Measurements from ENCODE around the gene SRC.

The SRC gene

DNA sequence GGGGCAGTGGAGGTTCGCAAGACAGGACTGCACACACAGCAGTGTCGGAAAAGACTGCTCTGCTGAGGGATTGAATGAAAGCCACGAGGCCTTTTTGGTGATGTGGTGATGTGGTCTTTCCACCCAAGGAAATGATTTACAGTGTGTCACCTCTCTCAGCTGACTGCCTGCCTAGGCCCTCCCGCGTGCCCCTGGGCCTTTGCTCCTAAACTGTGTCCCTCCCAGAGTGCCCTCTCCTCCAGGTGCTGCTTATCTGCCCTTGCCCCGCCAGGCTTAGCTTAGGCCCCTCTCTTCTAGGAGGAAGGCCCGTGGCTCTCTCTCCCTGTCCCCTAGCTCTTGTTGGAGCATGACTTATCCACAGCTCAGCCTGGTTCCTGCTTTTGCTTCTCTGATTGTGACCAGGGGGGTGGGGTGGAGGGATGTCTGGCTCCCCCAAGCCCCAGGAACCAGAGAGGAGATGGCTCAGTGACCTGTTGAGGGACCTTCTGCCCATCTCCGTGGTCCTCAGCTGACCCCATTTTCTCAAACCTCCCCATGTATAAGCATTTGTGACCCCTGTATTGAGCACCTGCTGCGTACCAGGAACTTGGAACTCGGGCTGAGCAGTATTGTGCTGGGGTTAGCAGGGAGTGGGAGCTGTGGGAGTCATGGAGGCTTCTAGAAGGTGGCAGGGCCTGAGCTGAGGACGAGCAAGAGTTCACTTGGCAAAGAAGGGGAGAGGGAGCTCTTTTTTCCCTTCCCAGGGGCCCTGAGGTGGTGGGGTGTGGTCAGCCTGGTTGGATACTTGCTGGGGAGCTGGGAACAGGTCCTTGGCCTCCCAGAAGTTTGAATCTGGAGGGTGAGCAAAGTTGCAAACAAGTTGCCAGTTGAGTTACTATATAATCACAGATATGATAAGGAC is 2.2 kb downstream of the SRC start:
- no peaks in the 10 kb centered on the region for H3K9me3 ChIP-seq (ENCODE audit: insufficient read depth, low read length)
- H3K27ac ChIP-seq (ENCODE audit: low read depth, low read length): no peak overlapping the region
- no peaks in the 10 kb centered on the region for H3K9me2 ChIP-seq (replicated peaks; ENCODE audit: insufficient read depth, low read length)
- H3K36me3 ChIP-seq (ENCODE audit: low read length): no peaks in the 10 kb centered on the region
- H3K9ac ChIP-seq (ENCODE audit: low read length): no peak overlapping the region
- no peaks in the 10 kb centered on the region for H4K20me1 ChIP-seq (ENCODE audit: low read depth, low read length)
- no peaks in the 10 kb centered on the region for H3F3A ChIP-seq (ENCODE audit: insufficient read depth)
- no peaks in the 10 kb centered on the region for H3K27me3 ChIP-seq (ENCODE audit: low read length)
- no peak for TF ChIP-seq EZH2phosphoT487 (conservative IDR thresholded peaks at IDR 0.05; ENCODE audit: low read length)
- TF ChIP-seq, protein P1, sequence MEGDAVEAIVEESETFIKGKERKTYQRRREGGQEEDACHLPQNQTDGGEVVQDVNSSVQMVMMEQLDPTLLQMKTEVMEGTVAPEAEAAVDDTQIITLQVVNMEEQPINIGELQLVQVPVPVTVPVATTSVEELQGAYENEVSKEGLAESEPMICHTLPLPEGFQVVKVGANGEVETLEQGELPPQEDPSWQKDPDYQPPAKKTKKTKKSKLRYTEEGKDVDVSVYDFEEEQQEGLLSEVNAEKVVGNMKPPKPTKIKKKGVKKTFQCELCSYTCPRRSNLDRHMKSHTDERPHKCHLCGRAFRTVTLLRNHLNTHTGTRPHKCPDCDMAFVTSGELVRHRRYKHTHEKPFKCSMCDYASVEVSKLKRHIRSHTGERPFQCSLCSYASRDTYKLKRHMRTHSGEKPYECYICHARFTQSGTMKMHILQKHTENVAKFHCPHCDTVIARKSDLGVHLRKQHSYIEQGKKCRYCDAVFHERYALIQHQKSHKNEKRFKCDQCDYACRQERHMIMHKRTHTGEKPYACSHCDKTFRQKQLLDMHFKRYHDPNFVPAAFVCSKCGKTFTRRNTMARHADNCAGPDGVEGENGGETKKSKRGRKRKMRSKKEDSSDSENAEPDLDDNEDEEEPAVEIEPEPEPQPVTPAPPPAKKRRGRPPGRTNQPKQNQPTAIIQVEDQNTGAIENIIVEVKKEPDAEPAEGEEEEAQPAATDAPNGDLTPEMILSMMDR (IDR thresholded peaks at IDR 0.05; ENCODE audit: insufficient read depth, low read length, poor library complexity, severe bottlenecking): no peak
- no peak overlapping the region for H3K4me2 ChIP-seq (ENCODE audit: low read depth, low read length, poor library complexity, severe bottlenecking)
- H3K4me3 ChIP-seq (ENCODE audit: insufficient read depth, low read length, poor library complexity, severe bottlenecking): no peak overlapping the region
- H2AFZ ChIP-seq (ENCODE audit: low read depth, low read length, severe bottlenecking): no peak overlapping the region
- no peaks in the 10 kb centered on the region for H3K79me2 ChIP-seq (ENCODE audit: insufficient read depth, low read length)

DNA sequence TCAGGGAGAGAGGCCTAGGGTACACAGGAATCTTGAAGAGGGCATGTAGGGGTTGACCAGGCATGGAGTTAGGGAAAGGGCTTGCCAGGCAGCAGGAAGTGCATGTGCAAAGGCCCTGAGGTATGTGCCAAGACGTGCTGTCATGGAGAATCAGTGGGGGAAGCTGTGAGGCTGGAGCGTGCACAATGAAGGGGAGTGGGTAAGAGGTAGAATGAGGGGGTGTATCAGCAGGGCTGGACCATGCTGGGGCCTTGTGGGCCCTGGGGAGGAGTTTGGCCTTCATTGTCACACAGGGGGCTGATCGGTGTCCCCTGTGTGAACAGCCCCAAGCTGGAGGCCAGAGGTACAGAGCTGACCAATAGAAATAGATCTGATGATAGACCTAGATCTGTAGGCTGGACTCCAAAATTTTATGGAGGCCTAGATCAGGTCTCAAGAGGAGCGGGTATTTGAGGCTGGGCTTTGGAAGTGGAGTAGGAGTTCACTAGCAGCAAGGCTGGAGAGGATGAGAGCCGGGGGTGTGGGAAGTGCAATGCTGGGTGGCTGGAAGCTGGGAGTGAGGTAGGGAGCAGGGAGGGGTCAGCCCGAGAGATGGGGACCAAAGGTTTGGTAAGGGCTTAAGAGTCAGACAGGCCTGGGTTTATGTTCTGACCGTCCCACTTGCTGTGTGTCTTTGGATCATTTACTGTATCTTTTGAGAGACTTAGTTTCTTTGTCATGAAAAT is 3.0 kb downstream of the SRC start:
- Histone ChIP-seq H2AFZ (ENCODE audit: low read depth, low read length, severe bottlenecking) (no peak overlapping the region), H3K4me2 (ENCODE audit: low read depth, low read length, poor library complexity, severe bottlenecking) (no peak overlapping the region), H3K27ac (ENCODE audit: low read depth, low read length) (no peak overlapping the region), H3K9me2 (replicated peaks; ENCODE audit: insufficient read depth, low read length) (no peaks in the 10 kb centered on the region), H3F3A (ENCODE audit: insufficient read depth) (no peaks in the 10 kb centered on the region), H3K79me2 (ENCODE audit: insufficient read depth, low read length) (no peaks in the 10 kb centered on the region), H3K27me3 (ENCODE audit: low read length) (no peaks in the 10 kb centered on the region), H3K4me3 (ENCODE audit: insufficient read depth, low read length, poor library complexity, severe bottlenecking) (no peak overlapping the region), H3K9ac (ENCODE audit: low read length) (no peak overlapping the region), H3K9me3 (ENCODE audit: insufficient read depth, low read length) (no peaks in the 10 kb centered on the region), H4K20me1 (ENCODE audit: low read depth, low read length) (no peaks in the 10 kb centered on the region), H3K36me3 (ENCODE audit: low read length) (no peaks in the 10 kb centered on the region)
- TF ChIP-seq EZH2phosphoT487 (conservative IDR thresholded peaks at IDR 0.05; ENCODE audit: low read length): no peak
- TF ChIP-seq, protein P1 (IDR thresholded peaks at IDR 0.05; ENCODE audit: insufficient read depth, low read length, poor library complexity, severe bottlenecking): no peak

DNA sequence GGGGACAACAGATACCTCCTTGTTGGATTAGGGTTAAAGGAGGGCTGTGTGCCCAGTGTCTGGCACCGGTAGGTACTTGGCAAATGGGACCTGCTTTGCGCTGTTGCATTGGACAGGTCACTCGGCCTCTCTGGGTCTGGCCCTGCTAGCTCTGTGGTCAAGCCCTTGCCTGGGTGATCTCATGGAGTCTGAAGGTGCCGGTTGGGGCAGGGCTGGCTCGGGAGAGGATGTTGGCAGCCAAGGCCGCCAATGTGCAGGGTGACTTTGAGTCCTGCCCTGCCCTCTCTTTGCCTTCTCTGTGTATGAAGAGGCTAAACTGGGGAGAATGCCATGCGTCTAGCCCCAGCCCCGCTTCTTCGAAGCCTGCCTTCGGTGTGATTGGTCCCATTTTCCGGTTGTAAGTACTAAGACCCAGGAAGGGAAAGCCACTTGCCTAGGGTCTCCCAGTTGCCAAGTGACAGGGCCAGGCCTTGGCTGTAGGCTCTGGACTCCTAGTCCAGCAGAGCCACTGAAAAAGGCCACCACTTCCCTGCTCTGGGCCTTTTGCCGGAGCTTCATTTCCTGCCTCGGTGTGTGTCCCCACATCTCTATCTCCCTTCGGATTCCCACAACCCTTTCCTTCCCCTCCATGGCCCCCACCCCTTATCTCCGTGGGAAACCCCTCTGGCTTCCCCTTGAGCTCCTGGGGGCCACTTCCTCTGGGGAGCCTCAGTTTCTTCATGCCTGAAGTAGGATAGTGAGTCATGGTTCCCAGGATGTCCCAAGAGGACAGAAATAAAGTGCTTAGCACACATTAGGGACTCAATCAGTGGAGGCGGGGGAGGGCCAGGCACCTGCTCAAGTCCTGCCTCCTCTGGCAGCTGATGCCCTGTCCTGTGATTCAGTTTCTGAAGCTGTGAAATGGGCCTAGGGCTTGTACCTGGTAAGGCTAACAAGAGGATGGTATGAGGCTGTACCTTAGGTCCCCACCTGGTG is 3.9 kb downstream of the SRC start:
- Histone ChIP-seq H3K9me2 (replicated peaks; ENCODE audit: insufficient read depth, low read length) (no peaks in the 10 kb centered on the region), H2AFZ (ENCODE audit: low read depth, low read length, severe bottlenecking) (no peak overlapping the region), H4K20me1 (ENCODE audit: low read depth, low read length) (no peaks in the 10 kb centered on the region), H3K9me3 (ENCODE audit: insufficient read depth, low read length) (no peaks in the 10 kb centered on the region), H3K27ac (ENCODE audit: low read depth, low read length) (no peak overlapping the region), H3K4me3 (ENCODE audit: insufficient read depth, low read length, poor library complexity, severe bottlenecking) (no peak overlapping the region), H3F3A (ENCODE audit: insufficient read depth) (no peaks in the 10 kb centered on the region), H3K79me2 (ENCODE audit: insufficient read depth, low read length) (no peaks in the 10 kb centered on the region), H3K4me2 (ENCODE audit: low read depth, low read length, poor library complexity, severe bottlenecking) (no peak overlapping the region), H3K9ac (ENCODE audit: low read length) (no peak overlapping the region), H3K36me3 (ENCODE audit: low read length) (no peaks in the 10 kb centered on the region), H3K27me3 (ENCODE audit: low read length) (no peaks in the 10 kb centered on the region)
- TF ChIP-seq EZH2phosphoT487 (conservative IDR thresholded peaks at IDR 0.05; ENCODE audit: low read length): no peak
- TF ChIP-seq, protein P1 (IDR thresholded peaks at IDR 0.05; ENCODE audit: insufficient read depth, low read length, poor library complexity, severe bottlenecking): no peak

Data from SU-DHL-6 (cell line).